Measurements from ENCODE around the gene NAE1. TPM values are rescaled to one million over a fixed set of nuclear protein-coding genes. Genes with fewer than 3 reads are reported as not detected.

Gene NAE1
- total RNA-seq, 1 experiment from 2014 or later = 123 TPM

DNA sequence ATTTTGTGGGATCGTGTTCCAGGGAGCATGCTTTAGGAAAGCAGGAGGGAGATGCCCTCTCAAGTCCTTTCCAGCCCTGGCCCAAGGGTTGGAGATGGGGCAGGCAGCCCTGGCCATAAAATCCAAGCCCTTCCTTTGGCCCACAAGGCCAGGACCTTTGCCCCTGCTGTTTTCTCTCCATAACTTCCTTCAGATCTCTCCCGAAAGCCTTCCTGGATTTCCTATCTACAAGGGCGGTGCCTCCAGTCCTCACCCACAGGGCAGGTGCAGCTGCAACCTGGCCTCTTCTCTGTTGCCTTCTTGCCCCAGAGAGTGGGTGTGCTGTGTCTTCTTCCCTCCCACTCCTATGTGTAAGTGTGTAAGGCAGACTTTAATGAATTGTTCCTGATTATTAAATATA, 41.1 kb upstream of the NAE1 start:
- RAD21 ChIA-PET (ENCODE audit: low non-redundant PET in 1 of 2, low total read pairs in 2 of 2, uncharacterized antibody in 2 of 2, unreplicated experiment in 2 of 2) = interaction anchor here (1.2 to 1.6 kb wide), 2 partner anchors 41 to 131 kb away, joined by 4 to 6 read pairs; partner anchors contain the start of gene NAE1 (in 1 of the 2)
- H3K79me2 ChIP-seq (ENCODE audit: insufficient read depth, low read length) = no peaks in the 10 kb centered on the region

More for the DNA sequence above, 41.1 kb upstream of the NAE1 start:
- H3K27me3 ChIP-seq (ENCODE audit: insufficient read depth, low read length) = no peaks in the 10 kb centered on the region
- H3K4me2 ChIP-seq (ENCODE audit: low read length) = no peak overlapping the region
- peaks cover 12 to 27% of the 10 kb centered on the region in 2 experiments for H3K4me1 ChIP-seq (ENCODE audit: control insufficient read depth in 1 of 2, insufficient read depth in 2 of 2, low read length in 2 of 2)
- no peak for ATAC-seq
- H2AFZ ChIP-seq (ENCODE audit: low read depth, low read length, poor library complexity, severe bottlenecking) = no peak overlapping the region
- CTCF ChIA-PET = interaction anchor here (1.4 to 2.6 kb wide), 10 partner anchors 9 to 466 kb away, joined by 3 to 19 read pairs (median 9); partner anchors contain the start of gene NAE1
- intact Hi-C loops (cut with micrococcal nuclease) = loop anchor here (2.0 to 5.0 kb wide), 2 partner anchors 310 to 465 kb away; no protein-coding TSS in a partner anchor
- H3K4me3 ChIP-seq (replicated peaks in 1 of 2; ENCODE audit: low read depth in 1 of 2, low read length in 2 of 2) = no peak overlapping the region
- no peak overlapping the region for H3K27ac ChIP-seq (ENCODE audit: low read depth, low read length)
- no peak for DNase-seq (ENCODE audit: low read depth, low spot score)
- POLR2A ChIA-PET = interaction anchor here (1.6 kb wide), 1 partner anchor 41 kb away, joined by 5 read pairs; the partner anchor contains the start of gene NAE1
- BruUV-seq (replicated peaks) = no TSS peak
- no peak overlapping the region for H3K9ac ChIP-seq (ENCODE audit: low read length)
- no peak for TF ChIP-seq JUND (IDR thresholded peaks at IDR 0.05)
- TF ChIP-seq TCF7L2 (IDR thresholded peaks at IDR 0.05; ENCODE audit: borderline replicate concordance, extremely low read depth, insufficient read depth, insufficient read length) = no peak
- no peak for TF ChIP-seq EZH2 (IDR thresholded peaks at IDR 0.05)
- no peak for TF ChIP-seq ZFX (IDR thresholded peaks at IDR 0.05)
- TF ChIP-seq SIN3A (IDR thresholded peaks at IDR 0.05; ENCODE audit: low read depth) = no peak
- TF ChIP-seq RAD21 (IDR thresholded peaks at IDR 0.05; ENCODE audit: low read depth) = no peak
- no peak for TF ChIP-seq ZNF274 (IDR thresholded peaks at IDR 0.05; ENCODE audit: low read depth, low read length)
- TF ChIP-seq SP1 (IDR thresholded peaks at IDR 0.05; ENCODE audit: low read depth) = no peak
- no peak for TF ChIP-seq EGR1 (IDR thresholded peaks at IDR 0.05; ENCODE audit: low read depth)
- TF ChIP-seq, protein P1, sequence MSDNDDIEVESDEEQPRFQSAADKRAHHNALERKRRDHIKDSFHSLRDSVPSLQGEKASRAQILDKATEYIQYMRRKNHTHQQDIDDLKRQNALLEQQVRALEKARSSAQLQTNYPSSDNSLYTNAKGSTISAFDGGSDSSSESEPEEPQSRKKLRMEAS (IDR thresholded peaks at IDR 0.05) = no peak
- no peak for TF ChIP-seq ZBTB33 (IDR thresholded peaks at IDR 0.05; ENCODE audit: extremely low read depth, insufficient replicate concordance, low read length)
- TF ChIP-seq EZH2phosphoT487 (IDR thresholded peaks at IDR 0.05; ENCODE audit: borderline replicate concordance) = no peak
- no peak for TF ChIP-seq CBX3 (IDR thresholded peaks at IDR 0.05; ENCODE audit: low read depth)
- TF ChIP-seq POLR2AphosphoS5 (IDR thresholded peaks at IDR 0.05; ENCODE audit: low read depth, low read length) = no peak
- TF ChIP-seq CTCF (IDR thresholded peaks at IDR 0.05 in 2 of 3, conservative IDR thresholded peaks at IDR 0.05 in 1 of 3; ENCODE audit: borderline replicate concordance in 1 of 3, insufficient read depth in 1 of 3, low read depth in 2 of 3, low read length in 2 of 3) = no peak
- TF ChIP-seq REST (IDR thresholded peaks at IDR 0.05; ENCODE audit: low read depth) = no peak
- TF ChIP-seq FOSL1 (IDR thresholded peaks at IDR 0.05; ENCODE audit: low read depth) = no peak
- no peak for TF ChIP-seq ELF1 (IDR thresholded peaks at IDR 0.05; ENCODE audit: borderline replicate concordance, low read depth)
- TF ChIP-seq YY1 (IDR thresholded peaks at IDR 0.05; ENCODE audit: extremely low read depth, insufficient replicate concordance, low read depth, low read length) = no peak
- TF ChIP-seq, protein P2, sequence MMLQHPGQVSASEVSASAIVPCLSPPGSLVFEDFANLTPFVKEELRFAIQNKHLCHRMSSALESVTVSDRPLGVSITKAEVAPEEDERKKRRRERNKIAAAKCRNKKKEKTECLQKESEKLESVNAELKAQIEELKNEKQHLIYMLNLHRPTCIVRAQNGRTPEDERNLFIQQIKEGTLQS (IDR thresholded peaks at IDR 0.05) = no peak
- no peaks in the 10 kb centered on the region for H3K9me3 ChIP-seq (ENCODE audit: control insufficient read depth in 1 of 2, insufficient read depth in 1 of 2, low read depth in 1 of 2, low read length in 2 of 2)
- no peaks in the 10 kb centered on the region for H3K9me2 ChIP-seq (ENCODE audit: insufficient read depth)
- no peaks in the 10 kb centered on the region for H3K36me3 ChIP-seq (ENCODE audit: control insufficient read depth in 1 of 2, insufficient read depth in 2 of 2, low read length in 2 of 2)
- no peaks in the 10 kb centered on the region for H4K20me1 ChIP-seq (ENCODE audit: insufficient read depth)
